HG02642 (cell line): ENCODE measurements around the gene TMEM14A.
"Not testable (repeated sequence)": the region's sequence is repeated elsewhere in the genome, so short reads cannot be mapped to it uniquely, and the experiment has no call there.

ENCODE experiments used
- ATAC-seq: cut with Tn5 transposase; IDR thresholded peaks from one replicate; pipeline ENCODE4 v1.9.1; 2021; ENCODE audit warnings: mild to moderate bottlenecking; ENCODE audit not compliant: unreplicated experiment, poor library complexity

The TMEM14A gene

GRCh38 chr6:52693773-52694172 is 22.9 kb downstream of the TMEM14A start:
- ATAC-seq: no peak

GRCh38 chr6:52694404-52694803 is 23.5 kb downstream of the TMEM14A start:
- no peak for ATAC-seq

- ATAC-seq: no peak
These were observed 25.5 kb downstream of the TMEM14A start for GRCh38 chr6:52696418-52696817.

GRCh38 chr6:52697903-52698302 is 27.0 kb downstream of the TMEM14A start:
- no peak for ATAC-seq

GRCh38 chr6:52704060-52704459 is 33.1 kb downstream of the TMEM14A start:
- ATAC-seq: no peak

- not testable (repeated sequence) for ATAC-seq
These were observed 34.0 kb downstream of the TMEM14A start for GRCh38 chr6:52704781-52705502.

- ATAC-seq: no peak
These were observed 35.1 kb downstream of the TMEM14A start for GRCh38 chr6:52706001-52706400.

GRCh38 chr6:52707963-52708680 is 37.2 kb downstream of the TMEM14A start:
- ATAC-seq: no peak

- ATAC-seq: no peak
These were observed 41.2 kb downstream of the TMEM14A start for GRCh38 chr6:52712136-52712535.

- not testable (repeated sequence) for ATAC-seq
These were observed 43.8 kb downstream of the TMEM14A start for GRCh38 chr6:52714761-52715160.

GRCh38 chr6:52718550-52718949 is 47.6 kb downstream of the TMEM14A start:
- ATAC-seq: no peak

GRCh38 chr6:52720321-52720720 is 49.4 kb downstream of the TMEM14A start:
- no peak for ATAC-seq

- no peak for ATAC-seq
These were observed 53.1 kb downstream of the TMEM14A start for GRCh38 chr6:52724042-52724405.

- peak; percentile 99 for ATAC-seq
These were observed 53.7 kb downstream of the TMEM14A start for GRCh38 chr6:52724406-52725121.

GRCh38 chr6:52725143-52725534 is 54.2 kb downstream of the TMEM14A start:
- ATAC-seq: no peak

- no peak for ATAC-seq
These were observed 54.8 kb downstream of the TMEM14A start for GRCh38 chr6:52725535-52726192.

- ATAC-seq: no peak
These were observed 55.3 kb downstream of the TMEM14A start for GRCh38 chr6:52726193-52726542.

GRCh38 chr6:52726741-52727535 is 56.0 kb downstream of the TMEM14A start:
- ATAC-seq: no peak

- no peak for ATAC-seq
These were observed 57.0 kb downstream of the TMEM14A start for GRCh38 chr6:52727908-52728307.

- ATAC-seq: no peak
These were observed 57.5 kb downstream of the TMEM14A start for GRCh38 chr6:52728394-52728793.
